SK-N-SH treated with all-trans-retinoic acid at 6 μM for 48 hours (cell line): ENCODE results near the gene ARFGEF3.

ENCODE experiments used
- ARNTL ChIP-seq: fragments of 450-650 bp; formaldehyde crosslinking; IDR thresholded peaks from 2 replicates; pipeline ENCODE4 v1.5.0; 2020; ENCODE audit warnings: low read depth, mild to moderate bottlenecking, moderate library complexity, borderline replicate concordance
- BACH2 ChIP-seq: fragments of 250-450 bp; sonication (Bioruptor Pico); IDR thresholded peaks from 2 replicates; pipeline ENCODE4 v1.9.0; 2021; ENCODE audit warnings: mild to moderate bottlenecking, borderline replicate concordance
- CSDC2 ChIP-seq: fragments of 250-450 bp; sonication (Bioruptor Pico); IDR thresholded peaks from 2 replicates; pipeline ENCODE4 v1.5.0; 2020; ENCODE audit warnings: mild to moderate bottlenecking, moderate library complexity
- ESRRG ChIP-seq: fragments of 250-450 bp; sonication (Bioruptor Pico); IDR thresholded peaks from 2 replicates; pipeline ENCODE4 v1.6.1; 2021; ENCODE audit warnings: mild to moderate bottlenecking
- ISL1 ChIP-seq: fragments of 250-450 bp; sonication (Bioruptor Pico); IDR thresholded peaks from 2 replicates; pipeline ENCODE4 v2.1.2; 2022; ENCODE audit warnings: mild to moderate bottlenecking, moderate library complexity
- OSR1 ChIP-seq: fragments of 250-450 bp; sonication (Bioruptor Pico); IDR thresholded peaks from 2 replicates; pipeline ENCODE4 v1.8.0; 2022; ENCODE audit warnings: moderate library complexity, mild to moderate bottlenecking, inconsistent platforms
- RARB ChIP-seq: fragments of 250-450 bp; sonication (Bioruptor Pico); IDR thresholded peaks from 2 replicates; pipeline ENCODE4 v1.8.0; 2021; ENCODE audit warnings: mild to moderate bottlenecking, moderate library complexity
- ZC3H10 ChIP-seq: fragments of 250-450 bp; sonication (Bioruptor Pico); IDR thresholded peaks from 2 replicates; pipeline ENCODE4 v1.5.1; 2021; ENCODE audit warnings: mild to moderate bottlenecking, moderate library complexity
- ZFP3 ChIP-seq: fragments of 250-450 bp; sonication (Bioruptor Pico); IDR thresholded peaks from 2 replicates; pipeline ENCODE4 v1.5.0; 2020; ENCODE audit warnings: mild to moderate bottlenecking, moderate library complexity
- ZFP30 ChIP-seq: fragments of 450-650 bp; formaldehyde crosslinking; IDR thresholded peaks from 2 replicates; pipeline ENCODE4 v1.5.0; 2022; ENCODE audit warnings: mild to moderate bottlenecking, moderate library complexity
- ZNF70 ChIP-seq: fragments of 450-650 bp; formaldehyde crosslinking; IDR thresholded peaks from 2 replicates; pipeline ENCODE4 v1.5.0; 2020; ENCODE audit warnings: mild to moderate bottlenecking, moderate library complexity
- ZNF8 ChIP-seq: fragments of 450-650 bp; formaldehyde crosslinking; IDR thresholded peaks from 2 replicates; pipeline ENCODE4 v1.5.0; 2020; ENCODE audit warnings: mild to moderate bottlenecking, moderate library complexity
- TF ChIP-seq, protein P1 (sequence below): fragments of 250-450 bp; sonication (Bioruptor Pico); IDR thresholded peaks from 2 replicates; pipeline ENCODE4 v1.5.1; 2021; ENCODE audit warnings: mild to moderate bottlenecking, moderate library complexity
- TF ChIP-seq, protein P2 (sequence below): fragments of 250-450 bp; sonication (Bioruptor Pico); IDR thresholded peaks from 2 replicates; pipeline ENCODE4 v1.8.0; 2021; ENCODE audit warnings: low read depth, mild to moderate bottlenecking, moderate library complexity, borderline replicate concordance

DNA sequence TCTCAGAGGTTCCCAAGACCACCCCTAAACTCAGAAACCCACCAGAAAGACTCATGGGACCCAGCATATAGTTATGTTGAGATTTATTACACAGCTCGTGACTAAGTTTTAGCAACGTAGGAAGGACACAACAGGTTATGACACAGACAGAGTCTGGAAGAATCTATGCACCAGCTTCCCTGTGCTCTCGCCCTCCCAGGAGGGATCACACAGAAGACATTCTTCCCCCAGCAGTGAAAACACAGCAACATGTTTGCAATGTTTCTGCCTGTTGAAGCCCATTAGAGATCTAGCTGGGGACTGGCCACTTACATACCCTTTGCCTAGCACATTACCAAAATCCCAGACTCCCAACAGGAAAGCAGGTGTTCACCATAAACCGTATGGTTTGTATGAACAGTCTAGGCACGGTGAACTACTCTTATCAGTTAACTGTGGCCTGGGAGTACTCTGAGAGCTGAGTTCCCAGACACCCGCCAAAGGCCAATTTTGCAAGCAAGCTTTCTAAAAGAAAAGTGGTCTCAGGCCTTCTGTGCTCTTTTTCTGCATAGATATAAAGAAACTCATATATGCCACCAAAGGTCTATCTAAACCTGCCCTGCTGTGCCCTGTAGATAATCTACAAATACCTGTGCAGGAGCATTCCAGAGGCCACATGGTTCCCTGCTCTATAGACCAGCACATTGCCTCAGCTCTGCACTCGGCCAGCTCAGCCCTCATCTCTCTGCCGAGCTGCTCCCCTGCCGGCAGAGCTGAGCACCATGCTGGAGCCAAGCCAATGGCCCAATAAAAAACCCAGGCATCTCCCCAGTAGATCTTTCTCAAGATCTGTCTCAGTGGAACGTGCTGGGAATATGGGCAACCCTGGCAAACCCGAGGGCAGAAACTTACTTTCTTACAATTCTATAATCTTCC lies 146.3 kb downstream of the ARFGEF3 start:
- TF ChIP-seq ZFP30 (CRISPR knock-in tag) (no peak), ZNF70 (no peak), ARNTL (CRISPR knock-in tag) (no peak), CSDC2 (CRISPR knock-in tag) (no peak), RARB (no peak), ISL1 (CRISPR knock-in tag) (no peak), ZFP3 (CRISPR knock-in tag) (no peak), OSR1 (no peak), ESRRG (no peak), BACH2 (no peak), ZC3H10 (CRISPR knock-in tag) (no peak), ZNF8 (CRISPR knock-in tag) (no peak)
- TF ChIP-seq, protein P1, sequence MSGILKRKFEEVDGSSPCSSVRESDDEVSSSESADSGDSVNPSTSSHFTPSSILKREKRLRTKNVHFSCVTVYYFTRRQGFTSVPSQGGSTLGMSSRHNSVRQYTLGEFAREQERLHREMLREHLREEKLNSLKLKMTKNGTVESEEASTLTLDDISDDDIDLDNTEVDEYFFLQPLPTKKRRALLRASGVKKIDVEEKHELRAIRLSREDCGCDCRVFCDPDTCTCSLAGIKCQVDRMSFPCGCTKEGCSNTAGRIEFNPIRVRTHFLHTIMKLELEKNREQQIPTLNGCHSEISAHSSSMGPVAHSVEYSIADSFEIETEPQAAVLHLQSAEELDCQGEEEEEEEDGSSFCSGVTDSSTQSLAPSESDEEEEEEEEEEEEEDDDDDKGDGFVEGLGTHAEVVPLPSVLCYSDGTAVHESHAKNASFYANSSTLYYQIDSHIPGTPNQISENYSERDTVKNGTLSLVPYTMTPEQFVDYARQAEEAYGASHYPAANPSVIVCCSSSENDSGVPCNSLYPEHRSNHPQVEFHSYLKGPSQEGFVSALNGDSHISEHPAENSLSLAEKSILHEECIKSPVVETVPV (CRISPR knock-in tag), result no peak
- TF ChIP-seq, protein P2, sequence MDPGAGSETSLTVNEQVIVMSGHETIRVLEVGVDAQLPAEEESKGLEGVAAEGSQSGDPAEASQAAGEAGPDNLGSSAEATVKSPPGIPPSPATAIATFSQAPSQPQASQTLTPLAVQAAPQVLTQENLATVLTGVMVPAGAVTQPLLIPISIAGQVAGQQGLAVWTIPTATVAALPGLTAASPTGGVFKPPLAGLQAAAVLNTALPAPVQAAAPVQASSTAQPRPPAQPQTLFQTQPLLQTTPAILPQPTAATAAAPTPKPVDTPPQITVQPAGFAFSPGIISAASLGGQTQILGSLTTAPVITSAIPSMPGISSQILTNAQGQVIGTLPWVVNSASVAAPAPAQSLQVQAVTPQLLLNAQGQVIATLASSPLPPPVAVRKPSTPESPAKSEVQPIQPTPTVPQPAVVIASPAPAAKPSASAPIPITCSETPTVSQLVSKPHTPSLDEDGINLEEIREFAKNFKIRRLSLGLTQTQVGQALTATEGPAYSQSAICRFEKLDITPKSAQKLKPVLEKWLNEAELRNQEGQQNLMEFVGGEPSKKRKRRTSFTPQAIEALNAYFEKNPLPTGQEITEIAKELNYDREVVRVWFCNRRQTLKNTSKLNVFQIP, result no peak
